Mucosa of descending colon (tissue), 3 donors: ENCODE data around the gene ATG7. TPM values are rescaled to one million over a fixed set of nuclear protein-coding genes. Genes with fewer than 3 reads are reported as not detected.
A peak's percentile ranks its signal among the peaks of the same experiment; 100 is the strongest.
"Not testable (repeated sequence)": the region's sequence is repeated elsewhere in the genome, so short reads cannot be mapped to it uniquely, and the experiment has no call there.

ENCODE experiments used
- ATAC-seq: fragments of 200-7000 bp; cut with Tn5 transposase; one replicate; pipeline ENCODE4 v1.9.1; 2020; ENCODE audit warnings: mild to moderate bottlenecking, moderate library complexity
- DNase-seq, 3 donors: peaks; one replicate each; pipeline ENCODE4 v3.0.0-alpha.2; 2020
- H3K36me3 ChIP-seq: fragments of 200-600 bp; one replicate; pipeline ENCODE4 v1.8.0; 2021; ENCODE audit warnings: low read depth, mild to moderate bottlenecking
- H3K4me1 ChIP-seq: fragments of 200-600 bp; one replicate; pipeline ENCODE4 v1.8.0; 2021; ENCODE audit warnings: low read depth, mild to moderate bottlenecking
- H3K4me3 ChIP-seq: fragments of 200-600 bp; one replicate; pipeline ENCODE4 v1.8.0; 2021; ENCODE audit warnings: mild to moderate bottlenecking
- H3K9me3 ChIP-seq: fragments of 200-600 bp; one replicate; pipeline ENCODE4 v1.8.0; 2021; ENCODE audit warnings: mild to moderate bottlenecking
- CTCF ChIP-seq: fragments of 200-600 bp; IDR thresholded peaks from one replicate; pipeline ENCODE4 v1.8.0; 2022; ENCODE audit warnings: antibody characterized with exemption, mild to moderate bottlenecking
- intact Hi-C, 2 donors: fragments of 100-400 bp; cut with DNase I in 1 of 2; cut with micrococcal nuclease in 1 of 2; formaldehyde crosslinking; loops; one replicate each; pipeline versions ENCODE4 v1.11.0 to v1.11.1; 2022; cut with DNase I, micrococcal nuclease
- total RNA-seq, 3 donors: library from RNA; stranded (reverse); fragmentation: NEBNext Ultra II Directional in 2 of 3; extraction: Animal tissue kit (Norgen Biotek cat#: 25700) in 2 of 3; gene quantifications; one replicate each; pipeline versions ENCODE4 v1.2.1 to v1.2.4, GENCODE V29; 2021 to 2023
- donor health status: DM: no; HTN: no; CAD: no; lungs with moderate emphysema.
- donor health status: DM: no; HTN: no; CAD: no.
- donor health status: DM: no; HTN: yes; CAD: no.

ATG7 gene
- total RNA-seq, 3 donors from 2014 or later = 40.4 to 49.6 (median 43.3) TPM

DNA sequence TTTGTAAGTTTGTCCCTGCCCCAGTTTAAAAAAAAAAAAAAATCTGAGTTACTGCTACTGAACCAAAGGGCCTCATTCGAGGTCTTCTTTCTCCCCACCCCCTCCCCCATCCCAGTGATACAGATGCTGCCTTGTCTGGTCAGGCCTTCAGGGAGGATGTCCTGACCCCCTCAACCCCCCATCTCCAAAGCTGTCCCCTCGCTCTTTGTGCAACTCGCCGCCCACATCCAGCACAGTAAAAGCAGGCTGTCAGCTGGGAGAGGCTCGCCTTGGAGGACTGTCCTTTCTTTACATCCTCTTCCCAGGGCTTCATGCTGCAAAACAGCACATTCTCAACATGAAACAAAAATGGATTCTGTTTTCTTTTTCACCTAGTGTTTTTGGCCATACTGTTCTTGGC lies 238.2 kb downstream of the ATG7 start:
- no peaks in the 10 kb centered on the region for H3K9me3 ChIP-seq
- H3K4me1 ChIP-seq = peaks cover 5% of the 10 kb centered on the region
- H3K36me3 ChIP-seq = no peaks in the 10 kb centered on the region
- no peak overlapping the region for H3K4me3 ChIP-seq
- intact Hi-C loops = no loop called here
- no peak for TF ChIP-seq CTCF
- ATAC-seq (no peak), DNase-seq (no peak)

DNA sequence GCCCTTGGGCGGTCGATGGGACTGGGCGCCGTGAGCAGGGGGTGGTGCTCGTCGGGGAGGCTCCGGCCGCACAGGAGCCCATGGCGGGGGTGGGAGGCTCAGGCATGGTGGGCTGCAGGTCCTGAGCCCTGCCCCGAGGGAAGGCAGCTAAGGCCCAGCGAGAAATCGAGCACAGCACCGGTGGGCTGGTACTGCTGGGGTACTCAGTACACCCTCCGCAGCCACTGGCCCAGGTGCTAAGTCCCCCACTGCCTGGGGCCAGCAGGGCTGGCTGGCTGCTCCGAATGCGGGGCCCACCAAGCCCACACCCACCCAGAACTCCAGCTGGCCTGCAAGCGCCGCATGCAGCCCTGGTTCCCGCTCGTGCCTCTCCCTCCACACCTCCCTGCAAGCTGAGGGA lies 239.4 kb downstream of the ATG7 start:
- DNase-seq, H3K4me3 ChIP-seq, ATAC-seq, H3K4me1 ChIP-seq, intact Hi-C loops, H3K9me3 ChIP-seq, H3K36me3 ChIP-seq: not testable (repeated sequence)

- ATAC-seq, H3K4me1 ChIP-seq, DNase-seq, intact Hi-C loops, H3K9me3 ChIP-seq, H3K36me3 ChIP-seq, H3K4me3 ChIP-seq: not testable (repeated sequence)
Observed at GRCh38 chr3:11513125-11513816, 241.1 kb downstream of the ATG7 start.

GRCh38 chr3:11513817-11514135 lies 241.6 kb downstream of the ATG7 start:
- no peak for TF ChIP-seq CTCF
- intact Hi-C loops = no loop called here
- Histone ChIP-seq H3K36me3 (no peaks in the 10 kb centered on the region), H3K9me3 (no peaks in the 10 kb centered on the region), H3K4me1 (peaks cover 2% of the 10 kb centered on the region), H3K4me3 (no peak overlapping the region)
- ATAC-seq (no peak), DNase-seq (no peak)

- Histone ChIP-seq H3K4me3 (no peak overlapping the region), H3K9me3 (no peaks in the 10 kb centered on the region), H3K4me1 (no peaks in the 10 kb centered on the region), H3K36me3 (no peaks in the 10 kb centered on the region)
- intact Hi-C loops = no loop called here
- peak; percentile 65 for ATAC-seq
- no peak for TF ChIP-seq CTCF
- no peak for DNase-seq
Observed at GRCh38 chr3:11514191-11514821, 242.1 kb downstream of the ATG7 start.

DNA sequence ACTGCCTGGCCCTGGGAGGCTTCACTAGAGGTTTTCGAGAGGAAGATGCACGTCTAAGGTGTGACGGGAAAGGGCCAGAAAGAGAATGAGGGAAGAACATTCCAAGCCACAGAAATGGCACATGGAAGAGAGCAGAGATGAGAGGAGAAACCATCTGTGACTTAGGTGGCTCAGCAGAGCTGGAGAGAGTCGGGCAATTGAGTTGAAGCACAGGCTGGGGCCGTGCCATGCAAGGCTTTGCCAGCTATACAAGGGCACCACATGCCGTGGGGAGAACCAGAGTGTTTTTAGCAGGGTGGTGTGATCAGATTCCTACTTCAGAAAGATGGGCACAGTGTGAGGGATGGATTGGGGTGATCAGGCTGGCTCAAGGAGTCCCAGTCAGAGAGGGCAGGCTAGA lies 245.4 kb downstream of the ATG7 start:
- intact Hi-C loops = no loop called here
- Histone ChIP-seq H3K4me1 (no peaks in the 10 kb centered on the region), H3K4me3 (no peak overlapping the region), H3K9me3 (no peaks in the 10 kb centered on the region), H3K36me3 (no peaks in the 10 kb centered on the region)
- TF ChIP-seq CTCF = no peak
- DNase-seq (no peak), ATAC-seq (no peak)

DNA sequence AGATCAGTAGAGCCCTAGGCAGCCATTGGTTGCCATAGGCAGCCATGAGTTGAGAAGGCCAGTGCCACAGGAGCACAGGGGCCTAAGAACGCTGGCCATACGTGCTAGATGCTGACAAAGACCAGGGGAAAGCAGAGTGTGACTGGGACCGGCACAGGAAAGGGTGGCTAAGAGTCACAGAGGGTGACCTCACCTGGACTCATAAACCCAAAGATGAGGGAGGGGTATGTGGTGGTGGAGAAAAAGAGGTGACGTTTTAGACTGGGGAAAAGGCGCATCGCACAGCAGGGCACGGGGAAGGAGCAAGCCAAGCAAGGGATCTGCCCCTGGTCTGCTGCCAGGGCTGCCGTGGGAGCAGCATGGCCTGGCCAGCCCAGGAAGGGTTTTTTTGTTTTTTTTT lies 249.0 kb downstream of the ATG7 start:
- no peak for ATAC-seq
- Histone ChIP-seq H3K4me1 (no peaks in the 10 kb centered on the region), H3K9me3 (no peaks in the 10 kb centered on the region), H3K4me3 (no peak overlapping the region), H3K36me3 (no peaks in the 10 kb centered on the region)
- TF ChIP-seq CTCF = no peak
- intact Hi-C loops = no loop called here
- DNase-seq = no peak
